Ishikawa (cell line): Measurements from ENCODE around the gene GOLT1B.

Experiments used
- EGR1 ChIP-seq: IDR thresholded peaks from 2 replicates; pipeline ENCODE4 v1.6.1; 2012
- MAX ChIP-seq: IDR thresholded peaks from 2 replicates; pipeline ENCODE4 v1.6.1; 2012
- TAF1 ChIP-seq: IDR thresholded peaks from 2 replicates; pipeline ENCODE4 v1.6.1; 2012; ENCODE audit warnings: low read depth, mild to moderate bottlenecking

- no peak for TF ChIP-seq EGR1
- TF ChIP-seq TAF1, result no peak
- no peak for TF ChIP-seq MAX
Observed at GRCh38 chr12:21561158-21561557, 59.6 kb downstream of the GOLT1B start.
